GM21381 (cell line): ENCODE measurements around the gene ITPKB.
"Not testable (repeated sequence)": the region's sequence is repeated elsewhere in the genome, so short reads cannot be mapped to it uniquely, and the experiment has no call there.

Source experiments
- ATAC-seq: cut with Tn5 transposase; IDR thresholded peaks from one replicate; pipeline ENCODE4 v1.9.1; 2021; ENCODE audit warnings: mild to moderate bottlenecking, moderate library complexity; ENCODE audit not compliant: unreplicated experiment

The ITPKB gene

DNA sequence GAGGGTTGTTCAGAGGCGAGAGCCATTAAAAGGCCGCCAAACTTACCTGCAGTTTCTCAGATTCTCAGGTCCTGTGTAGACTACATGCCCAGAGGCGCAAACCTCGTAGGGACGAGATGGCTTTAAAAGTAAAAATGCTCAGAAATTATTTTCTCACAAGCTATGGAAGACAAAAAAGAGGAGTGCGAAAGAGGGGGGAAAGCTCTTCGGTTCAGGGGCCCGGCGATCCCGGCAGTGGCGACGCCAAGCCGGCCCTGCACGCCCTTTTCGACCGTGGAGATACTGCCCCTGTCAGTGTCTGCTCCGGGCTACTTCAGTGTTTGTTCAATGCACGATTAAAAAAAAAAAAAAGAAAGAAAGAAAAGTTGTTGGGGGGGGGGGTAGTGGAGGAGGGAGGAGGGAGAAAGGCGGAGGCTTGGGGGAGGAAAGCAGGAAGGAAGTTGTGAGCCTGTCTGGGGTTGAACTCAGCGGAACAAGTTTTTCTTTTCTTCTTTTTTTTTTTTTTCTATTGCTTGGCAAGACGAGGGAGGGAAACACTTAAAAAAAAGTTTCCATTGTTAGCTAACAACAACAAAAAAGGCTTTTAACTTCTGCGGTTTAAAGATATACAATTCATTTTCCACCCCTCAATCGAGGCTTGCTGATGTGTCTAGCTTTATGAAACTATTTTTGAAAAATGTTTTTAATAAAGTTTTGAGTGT, at the start of gene ITPKB:
Gene ITPKB (minus strand): TSS at position 288 of the 701 bp plus-strand sequence. CDS start 1,824 bp downstream, outside the sequence.
- peak; percentile 2 for ATAC-seq

DNA sequence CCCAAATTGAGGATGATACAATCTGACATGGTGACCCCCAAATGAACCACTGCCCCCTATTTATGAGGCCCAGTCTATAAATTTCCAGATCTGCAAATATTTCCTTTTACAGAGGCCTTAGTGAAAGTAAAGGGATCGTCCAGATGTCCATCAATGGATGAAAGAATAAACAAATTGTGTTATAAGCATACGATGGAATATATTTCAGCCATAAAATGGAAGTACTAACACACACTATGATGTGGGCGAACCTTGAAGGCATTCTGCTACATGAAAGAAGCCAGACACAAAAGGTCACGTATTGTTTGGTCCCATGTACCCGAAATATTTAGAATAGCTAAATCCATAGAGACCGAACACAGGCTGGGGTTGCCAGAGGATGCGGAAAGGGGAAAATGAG, 48.6 kb upstream of the ITPKB start:
- no peak for ATAC-seq

GRCh38 chr1:226787071-226787470, 48.0 kb upstream of the ITPKB start:
- no peak for ATAC-seq

GRCh38 chr1:226786550-226786949, 47.5 kb upstream of the ITPKB start:
- ATAC-seq = peak; percentile 73

DNA sequence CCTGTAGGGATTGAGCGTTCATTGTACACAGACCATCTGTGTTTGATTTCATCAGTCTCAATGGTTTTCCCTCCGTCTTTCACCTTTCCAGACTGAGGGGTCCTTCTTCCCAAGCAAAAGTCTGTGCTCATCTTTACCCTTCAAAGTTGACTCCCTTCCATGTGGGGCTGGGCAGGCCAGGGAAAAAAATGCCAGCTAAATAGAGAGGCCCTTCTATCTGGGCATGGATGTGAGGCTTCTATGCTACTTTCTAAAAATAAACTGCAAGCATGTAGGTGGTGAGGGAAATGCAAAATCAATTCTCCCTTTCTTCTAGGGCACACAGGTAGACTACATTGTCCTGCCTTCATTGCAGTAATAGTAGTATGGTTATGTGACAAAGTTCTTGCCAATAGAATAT, 46.7 kb upstream of the ITPKB start:
- no peak for ATAC-seq

DNA sequence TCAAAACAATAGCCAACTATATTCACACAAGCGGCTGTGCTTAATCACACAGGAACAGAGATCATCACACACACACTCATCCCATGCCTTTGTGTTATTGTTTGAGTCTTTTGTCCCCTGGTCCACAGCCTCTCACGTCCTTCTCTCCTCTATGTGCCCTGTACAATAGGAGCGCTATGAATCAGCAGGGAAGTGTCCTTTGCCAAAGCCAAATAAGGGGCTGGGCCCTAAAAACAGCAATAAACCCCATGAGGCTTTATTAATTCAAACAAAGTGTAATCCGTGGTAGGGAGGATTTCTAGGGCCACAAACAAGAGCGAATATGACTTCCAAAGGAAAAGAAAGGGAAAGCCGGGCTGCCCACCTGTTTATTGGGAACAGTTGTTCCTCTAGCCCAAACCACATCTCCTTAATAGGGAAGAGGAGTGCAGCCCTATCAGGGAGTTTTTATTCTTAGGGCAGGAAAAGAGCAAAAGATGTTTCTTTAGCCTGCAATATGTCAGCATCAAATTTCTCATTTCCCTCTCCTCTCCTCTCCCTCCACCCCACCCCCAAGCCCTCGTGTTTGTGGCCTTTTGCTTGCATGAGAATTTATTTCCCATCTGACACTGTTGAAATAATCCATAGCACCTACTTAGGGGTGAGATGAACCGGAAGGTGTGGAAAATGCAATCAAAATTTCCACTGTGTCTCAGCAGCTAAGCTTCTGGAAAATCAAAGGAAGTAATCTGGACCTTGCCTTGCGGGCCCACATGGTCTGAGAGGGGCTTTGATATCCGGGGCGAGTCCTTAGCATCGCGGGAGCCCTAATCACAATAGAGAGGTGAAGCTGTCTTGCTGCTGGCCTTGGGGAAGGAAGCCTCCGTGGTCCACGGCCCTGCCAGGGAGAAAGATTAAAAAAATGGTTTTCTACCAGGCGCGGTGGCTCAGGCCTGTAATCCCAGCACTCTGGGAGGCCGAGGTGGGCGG, 45.3 kb upstream of the ITPKB start:
- no peak for ATAC-seq

- no peak for ATAC-seq
Measured at GRCh38 chr1:226782845-226783601, 43.9 kb upstream of the ITPKB start.

GRCh38 chr1:226781937-226782609, 43.0 kb upstream of the ITPKB start:
- ATAC-seq = no peak

GRCh38 chr1:226779561-226779960, 40.5 kb upstream of the ITPKB start:
- ATAC-seq = no peak

DNA sequence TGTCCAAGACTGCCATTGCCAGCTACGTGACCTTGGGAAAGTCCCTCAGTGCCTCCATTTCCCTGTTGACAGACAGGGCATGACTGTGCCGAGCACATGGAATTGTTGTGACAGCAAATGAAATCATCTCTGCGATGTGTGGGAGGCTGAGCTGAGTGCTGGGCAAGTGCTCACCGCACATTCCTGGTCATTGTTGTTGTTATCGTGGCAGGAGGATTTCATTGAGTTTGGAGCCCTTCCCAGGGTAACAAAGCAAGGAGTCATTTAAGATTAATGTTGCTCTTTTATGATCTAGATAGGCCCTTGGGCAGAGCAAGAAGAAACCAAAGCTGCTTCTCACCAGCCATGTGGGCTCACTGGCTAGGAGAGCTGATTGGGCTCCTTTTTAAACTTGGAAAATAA, 39.6 kb upstream of the ITPKB start:
- ATAC-seq = no peak

DNA sequence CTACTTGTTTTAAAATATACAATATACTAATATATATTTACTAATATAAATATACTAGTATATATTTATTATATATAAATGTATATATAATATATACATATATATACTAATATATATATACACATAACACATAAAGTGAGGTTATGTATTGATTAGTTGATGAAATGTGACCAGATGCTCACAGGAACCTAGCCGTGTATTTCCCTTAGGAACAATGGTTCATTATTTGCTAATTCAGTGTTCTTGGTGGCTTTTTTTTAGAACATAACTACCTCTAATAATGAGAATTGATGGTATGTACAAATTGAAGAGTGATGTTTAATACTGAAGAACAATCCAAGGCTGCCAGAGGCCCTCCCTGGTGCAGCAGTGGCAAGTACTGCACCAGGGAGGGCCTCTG, 37.9 kb upstream of the ITPKB start:
- no peak for ATAC-seq

DNA sequence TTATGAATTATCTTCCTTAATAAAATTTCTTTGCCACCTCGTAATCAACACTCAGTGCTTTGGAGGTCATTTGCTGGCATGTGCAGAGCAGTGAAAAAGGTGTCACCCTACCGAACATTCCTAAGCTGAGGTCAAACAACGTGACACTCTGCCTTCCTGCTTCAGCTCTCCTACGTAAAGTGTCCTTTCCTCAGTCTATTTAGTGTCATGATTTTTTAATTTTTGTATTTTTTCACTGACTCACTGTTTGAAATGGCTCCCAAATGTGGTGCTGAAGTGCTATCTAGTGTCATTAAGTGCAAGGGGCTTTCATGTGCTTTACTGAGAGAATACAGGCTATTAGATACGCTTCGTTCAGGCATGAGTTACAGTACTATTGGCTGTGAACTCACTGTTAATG, 37.0 kb upstream of the ITPKB start:
- ATAC-seq = no peak

DNA sequence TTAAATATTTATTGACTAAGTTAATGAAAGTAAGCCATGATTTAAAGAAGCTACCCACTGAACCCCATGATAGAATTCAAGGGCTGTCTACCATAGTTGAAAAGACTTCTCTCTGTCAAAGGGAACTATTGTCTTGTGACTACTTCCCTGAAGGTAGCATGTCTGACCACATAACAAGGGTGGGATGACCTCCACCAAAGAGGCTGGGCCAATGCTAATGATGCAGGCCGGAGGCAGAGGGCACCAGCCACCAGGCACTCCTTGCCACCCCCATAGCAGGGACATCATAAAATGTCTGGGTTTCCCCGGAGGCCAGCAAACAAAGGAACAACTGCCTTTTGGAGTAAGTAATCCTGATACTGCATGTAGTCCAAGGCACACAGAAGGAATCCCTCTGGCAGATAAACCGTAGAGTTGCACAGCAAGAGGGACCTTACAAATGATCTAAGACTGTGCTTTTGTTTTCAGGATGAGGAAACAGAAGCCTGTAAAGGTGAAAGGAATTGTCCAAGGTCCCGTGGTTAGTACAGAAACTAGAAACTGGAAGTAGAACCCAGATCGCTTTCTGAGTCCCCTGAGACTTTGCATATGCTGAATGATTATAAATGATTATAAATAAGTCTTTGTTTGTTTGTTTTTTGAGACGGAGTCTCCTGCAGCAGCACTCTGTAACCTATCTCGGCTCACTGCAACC, 33.5 kb upstream of the ITPKB start:
- ATAC-seq = peak; percentile 80

- ATAC-seq = not testable (repeated sequence)
Measured at GRCh38 chr1:226767170-226767569, 28.1 kb upstream of the ITPKB start.

GRCh38 chr1:226766565-226766964, 27.5 kb upstream of the ITPKB start:
- ATAC-seq = no peak

- ATAC-seq = peak; percentile 77
Measured at GRCh38 chr1:226764533-226764932, 25.5 kb upstream of the ITPKB start.

GRCh38 chr1:226763905-226764264, 24.8 kb upstream of the ITPKB start:
- ATAC-seq = no peak

DNA sequence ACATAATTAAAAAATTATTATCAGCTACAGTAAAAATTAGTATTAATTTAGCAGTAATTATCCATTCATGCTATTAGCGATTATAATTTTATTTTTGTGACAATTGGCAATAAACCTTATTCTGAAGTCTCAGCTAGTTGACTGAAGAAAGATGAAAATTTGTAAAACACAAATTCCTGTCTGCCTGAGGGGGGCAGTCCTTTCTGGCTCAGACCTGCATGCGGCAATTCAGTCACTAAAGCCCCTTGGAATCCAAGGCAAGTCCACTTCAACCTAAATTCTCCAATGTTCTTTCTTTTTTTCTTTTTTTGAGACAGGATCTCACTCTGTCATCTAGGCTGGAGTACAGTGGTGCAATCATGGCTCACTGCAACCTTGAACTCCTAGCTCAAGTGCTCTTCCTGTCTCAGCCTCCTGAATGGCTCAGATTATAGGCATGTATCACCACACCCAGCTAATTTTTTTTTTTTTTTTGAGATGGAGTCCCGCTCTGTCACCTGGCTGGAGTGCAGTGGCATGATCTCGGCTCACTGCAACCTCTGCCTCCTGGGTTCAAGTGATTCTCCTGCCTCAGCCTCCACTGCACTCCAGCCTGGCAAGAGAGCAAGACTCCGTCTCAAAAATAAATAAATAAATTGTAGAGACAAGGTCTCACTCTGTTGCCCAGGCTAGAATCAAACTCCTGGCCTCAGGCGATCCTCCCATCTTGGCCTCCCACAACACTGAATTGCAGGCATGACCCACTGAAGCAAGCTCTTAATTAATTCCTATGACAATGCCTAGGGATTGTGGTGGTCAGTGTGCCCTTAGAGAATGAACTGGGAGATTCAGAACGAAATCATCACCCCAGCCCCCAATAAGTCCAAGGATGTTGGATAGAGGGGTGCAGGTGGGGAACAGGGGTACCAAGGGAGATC, 24.2 kb upstream of the ITPKB start:
- ATAC-seq = no peak

DNA sequence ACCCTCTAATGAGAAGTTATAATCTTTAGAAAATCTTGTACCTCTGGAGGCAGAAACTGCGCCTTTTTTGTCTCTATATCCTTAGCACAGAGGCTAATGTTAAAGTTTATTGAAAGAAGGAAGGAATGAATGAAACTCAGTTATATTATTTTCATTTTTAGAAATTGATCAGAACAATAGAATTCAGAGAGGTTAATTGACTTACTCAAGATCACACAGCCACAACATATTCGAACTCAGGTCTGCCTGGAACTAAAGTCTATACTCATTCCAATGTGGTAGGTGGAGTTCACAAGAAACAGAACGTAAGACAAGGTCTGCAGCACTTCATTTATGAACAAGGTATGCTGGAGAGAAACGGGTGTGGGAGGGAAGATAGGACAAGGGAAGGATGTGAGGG, 23.0 kb upstream of the ITPKB start:
- ATAC-seq = no peak
